Hepatocyte (in vitro differentiated cells): ENCODE results near the gene GALNTL6. TPM values are rescaled to one million over a fixed set of nuclear protein-coding genes. Genes with fewer than 3 reads are reported as not detected.

Source experiments
- DNase-seq: peaks from one replicate; pipeline ENCODE4 v3.0.0-alpha.2; 2016; ENCODE audit warnings: low spot score
- H2AFZ ChIP-seq: fragments of 200-600 bp; sonication (generic); 2 replicates; pipeline ENCODE4 v1.6.0; 2016; ENCODE audit warnings: antibody characterized with exemption, mild to moderate bottlenecking
- H3K27ac ChIP-seq: fragments of 200-600 bp; sonication (generic); 2 replicates; pipeline ENCODE4 v1.5.1; 2016; ENCODE audit warnings: mild to moderate bottlenecking
- H3K27me3 ChIP-seq: fragments of 200-600 bp; sonication (generic); 2 replicates; pipeline ENCODE4 v1.6.1; 2016
- H3K36me3 ChIP-seq: fragments of 200-600 bp; sonication (generic); replicated peaks from 2 replicates; pipeline ENCODE4 v1.5.1; 2016; ENCODE audit warnings: low read depth; ENCODE audit not compliant: insufficient read depth
- H3K4me1 ChIP-seq: fragments of 200-600 bp; sonication (generic); 2 replicates; pipeline ENCODE4 v1.5.1; 2016; ENCODE audit warnings: mild to moderate bottlenecking, moderate library complexity; ENCODE audit not compliant: insufficient read depth
- H3K4me2 ChIP-seq: fragments of 200-600 bp; sonication (generic); 2 replicates; pipeline ENCODE4 v1.6.0; 2016
- H3K4me3 ChIP-seq: fragments of 200-600 bp; sonication (generic); 2 replicates; pipeline ENCODE4 v1.5.1; 2016; ENCODE audit warnings: mild to moderate bottlenecking
- H3K79me2 ChIP-seq: fragments of 200-600 bp; sonication (generic); 2 replicates; pipeline ENCODE4 v1.6.0; 2017; ENCODE audit warnings: mild to moderate bottlenecking
- H3K9me2 ChIP-seq: fragments of 200-600 bp; sonication (generic); replicated peaks from 2 replicates; pipeline ENCODE4 v1.6.0; 2017; ENCODE audit warnings: mild to moderate bottlenecking; ENCODE audit not compliant: insufficient read depth
- H3K9me3 ChIP-seq: fragments of 200-600 bp; sonication (generic); 2 replicates; pipeline ENCODE4 v1.5.1; 2016; ENCODE audit warnings: low read depth, mild to moderate bottlenecking
- H4K20me1 ChIP-seq: fragments of 200-600 bp; sonication (generic); 2 replicates; pipeline ENCODE4 v1.6.0; 2016; ENCODE audit warnings: mild to moderate bottlenecking; ENCODE audit not compliant: insufficient read depth, poor library complexity, severe bottlenecking
- CTCF ChIP-seq: fragments of 200-600 bp; sonication (generic); IDR thresholded peaks from 2 replicates; pipeline ENCODE4 v1.5.1; 2016; ENCODE audit warnings: antibody characterized with exemption, mild to moderate bottlenecking; ENCODE audit not compliant: poor library complexity
- EZH2 ChIP-seq: fragments of 200-600 bp; sonication (generic); IDR thresholded peaks from 2 replicates; pipeline ENCODE4 v1.6.1; 2016; ENCODE audit warnings: antibody characterized with exemption, mild to moderate bottlenecking, borderline replicate concordance
- EZH2phosphoT487 ChIP-seq: fragments of 200-600 bp; sonication (generic); IDR thresholded peaks from one replicate; pipeline ENCODE4 v1.6.1; 2018; ENCODE audit warnings: antibody characterized with exemption, mild to moderate bottlenecking, low read depth, moderate library complexity; ENCODE audit not compliant: unreplicated experiment, severe bottlenecking
- WGBS: methylation state at CpG from one replicate; pipeline ENCODE4 v1.1.6; 2016; ENCODE audit warnings: low lambda C conversion rate; ENCODE audit errors: missing lambda C conversion rate; 5-methylcytosine and 5-hydroxymethylcytosine counted together
- polyA plus RNA-seq: library from polyadenylated mRNA; unstranded; fragments of >200 nt; fragmentation: Nextera tagmentation; extraction: Ambion mirVana; gene quantifications from 2 replicates; pipeline ENCODE4 v1.2.1, GENCODE V29; 2016
- total RNA-seq: library from RNA; depleted of rRNA; stranded (reverse); fragments of >200 nt; gene quantifications from 2 replicates; pipeline ENCODE4 v1.2.3, GENCODE V29; 2014

The GALNTL6 gene
- total and polyA plus RNA-seq, 2 experiments from 2014 or later, result 0.53 to 0.74 TPM

GRCh38 chr4:171928336-171928735 lies 115.1 kb downstream of the GALNTL6 start:
- Histone ChIP-seq H3K27ac (no peak overlapping the region), H3K27me3 (no peaks in the 10 kb centered on the region), H3K79me2 (no peaks in the 10 kb centered on the region), H3K4me1 (no peaks in the 10 kb centered on the region), H3K9me3 (no peaks in the 10 kb centered on the region), H3K4me2 (no peak overlapping the region), H3K4me3 (no peak overlapping the region), H4K20me1 (no peaks in the 10 kb centered on the region), H3K9me2 (no peaks in the 10 kb centered on the region), H2AFZ (no peak overlapping the region), H3K36me3 (no peaks in the 10 kb centered on the region)
- no peak for DNase-seq
- 92% methylated on average over 4 of the region's 4 CpGs for WGBS
- TF ChIP-seq CTCF, result no peak
- TF ChIP-seq EZH2phosphoT487, result no peak

- Histone ChIP-seq H3K27ac (no peak overlapping the region), H3K4me2 (no peak overlapping the region), H3K27me3 (no peaks in the 10 kb centered on the region), H4K20me1 (no peaks in the 10 kb centered on the region), H3K4me3 (no peak overlapping the region), H3K36me3 (no peaks in the 10 kb centered on the region), H3K9me2 (peaks cover 3% of the 10 kb centered on the region), H2AFZ (no peak overlapping the region), H3K9me3 (no peaks in the 10 kb centered on the region), H3K79me2 (no peaks in the 10 kb centered on the region), H3K4me1 (no peaks in the 10 kb centered on the region)
- TF ChIP-seq EZH2phosphoT487 (no peak), EZH2 (no peak), CTCF (no peak)
- DNase-seq, result no peak
- 96% methylated on average over 11 of the region's 11 CpGs for WGBS
These were observed 116.3 kb downstream of the GALNTL6 start for GRCh38 chr4:171929477-171929876.

GRCh38 chr4:171929907-171930306 lies 116.7 kb downstream of the GALNTL6 start:
- DNase-seq, result no peak
- 88% methylated on average over 8 of the region's 8 CpGs for WGBS
- peaks cover 3% of the 10 kb centered on the region for H3K9me2 ChIP-seq
- H3K4me2 ChIP-seq, result no peak overlapping the region
- H2AFZ ChIP-seq, result no peak overlapping the region
- H3K36me3 ChIP-seq, result no peaks in the 10 kb centered on the region
- H3K27me3 ChIP-seq, result no peaks in the 10 kb centered on the region
- no peaks in the 10 kb centered on the region for H3K4me1 ChIP-seq
- no peak overlapping the region for H3K4me3 ChIP-seq
- TF ChIP-seq EZH2, result no peak
- no peak for TF ChIP-seq EZH2phosphoT487
- no peak for TF ChIP-seq CTCF
- H3K79me2 ChIP-seq, result no peaks in the 10 kb centered on the region
- H3K27ac ChIP-seq, result no peak overlapping the region
- H3K9me3 ChIP-seq, result no peaks in the 10 kb centered on the region
- H4K20me1 ChIP-seq, result no peaks in the 10 kb centered on the region

- H3K9me3 ChIP-seq, result no peaks in the 10 kb centered on the region
- no peaks in the 10 kb centered on the region for H3K79me2 ChIP-seq
- H3K9me2 ChIP-seq, result peaks cover 3% of the 10 kb centered on the region
- no peaks in the 10 kb centered on the region for H4K20me1 ChIP-seq
- no peaks in the 10 kb centered on the region for H3K36me3 ChIP-seq
- H2AFZ ChIP-seq, result no peak overlapping the region
- DNase-seq, result no peak
- no peaks in the 10 kb centered on the region for H3K4me1 ChIP-seq
- TF ChIP-seq CTCF, result no peak
- 78% methylated on average over 6 of the region's 6 CpGs for WGBS
- no peak overlapping the region for H3K4me3 ChIP-seq
- no peak overlapping the region for H3K27ac ChIP-seq
- no peak overlapping the region for H3K4me2 ChIP-seq
- no peaks in the 10 kb centered on the region for H3K27me3 ChIP-seq
These were observed 119.0 kb downstream of the GALNTL6 start for GRCh38 chr4:171932238-171932637.
